Stimulated activated CD4-positive, alpha-beta T cell treated with anti-CD3 and anti-CD28 coated beads, TNF-alpha, amount 100 ng/mL, for 48 hours (primary cell): ENCODE data around the gene FARS2.
A peak's percentile ranks its signal among the peaks of the same experiment; 100 is the strongest.

Experiments
- DNase-seq, 3 donors: peaks; one replicate each; pipeline ENCODE4 v3.0.0-alpha.2; 2020; ENCODE audit warnings: low read depth in 3 of 3

Gene FARS2

GRCh38 chr6:5466281-5467136, 205.2 kb downstream of the FARS2 start:
- DNase-seq: no peak

- no peak for DNase-seq
These were observed 207.3 kb downstream of the FARS2 start for GRCh38 chr6:5468586-5468985.

GRCh38 chr6:5469101-5469846, 208.0 kb downstream of the FARS2 start:
- no peak for DNase-seq

- DNase-seq: peak; percentile 17 to 36 (median 32)
These were observed 209.7 kb downstream of the FARS2 start for GRCh38 chr6:5471044-5471443.

- DNase-seq: no peak
These were observed 210.5 kb downstream of the FARS2 start for GRCh38 chr6:5471637-5472398.

- no peak for DNase-seq
These were observed 211.3 kb downstream of the FARS2 start for GRCh38 chr6:5472571-5472970.

- no peak for DNase-seq
These were observed 214.5 kb downstream of the FARS2 start for GRCh38 chr6:5475779-5476178.

GRCh38 chr6:5478380-5478779, 217.1 kb downstream of the FARS2 start:
- DNase-seq: no peak

GRCh38 chr6:5481033-5481432, 219.7 kb downstream of the FARS2 start:
- no peak for DNase-seq

- DNase-seq: no peak
These were observed 220.4 kb downstream of the FARS2 start for GRCh38 chr6:5481750-5482149.

GRCh38 chr6:5482619-5483018, 221.3 kb downstream of the FARS2 start:
- no peak for DNase-seq

- DNase-seq: no peak
These were observed 223.4 kb downstream of the FARS2 start for GRCh38 chr6:5484692-5485091.

GRCh38 chr6:5486214-5486613, 224.9 kb downstream of the FARS2 start:
- DNase-seq: no peak

- no peak for DNase-seq
These were observed 229.3 kb downstream of the FARS2 start for GRCh38 chr6:5490501-5491069.

GRCh38 chr6:5492356-5492755, 231.0 kb downstream of the FARS2 start:
- no peak for DNase-seq

- no peak for DNase-seq
These were observed 232.5 kb downstream of the FARS2 start for GRCh38 chr6:5493806-5494205.

GRCh38 chr6:5497896-5498578, 236.7 kb downstream of the FARS2 start:
- DNase-seq: no peak

GRCh38 chr6:5498579-5498899, 237.2 kb downstream of the FARS2 start:
- DNase-seq: no peak

- no peak for DNase-seq
These were observed 238.5 kb downstream of the FARS2 start for GRCh38 chr6:5499644-5500306.

- no peak for DNase-seq
These were observed 240.5 kb downstream of the FARS2 start for GRCh38 chr6:5501837-5502236.

GRCh38 chr6:5504078-5504477, 242.8 kb downstream of the FARS2 start:
- DNase-seq: no peak
